Measurements from ENCODE around the gene PLA2G2A.

- no peak for TF ChIP-seq POLR2A (IDR thresholded peaks at IDR 0.05)
- TF ChIP-seq CTCF (IDR thresholded peaks at IDR 0.05) = no peak
Measured at GRCh38 chr1:19940486-19941205, 38.8 kb downstream of the PLA2G2A start.

Measured in thyroid gland (tissue), 4 donors.